H1 (cell line): ENCODE results near the gene RHOBTB1. TPM values are rescaled to one million over a fixed set of nuclear protein-coding genes. Genes with fewer than 3 reads are reported as not detected.

ENCODE experiments used
- FOSL1 ChIP-seq: IDR thresholded peaks from 2 replicates; pipeline ENCODE4 v1.6.1; 2011; ENCODE audit warnings: mild to moderate bottlenecking, low read depth, low read length, moderate library complexity; ENCODE audit not compliant: insufficient read depth
- KDM5A ChIP-seq: fragments of 200-600 bp; IDR thresholded peaks from 2 replicates; pipeline ENCODE4 v1.7.1; 2012; ENCODE audit warnings: mild to moderate bottlenecking, low read length, inconsistent platforms, mixed read lengths
- POU5F1 ChIP-seq: IDR thresholded peaks from 2 replicates; pipeline ENCODE4 v1.6.1; 2011; ENCODE audit warnings: low read depth, mild to moderate bottlenecking, low read length, moderate library complexity
- SP4 ChIP-seq: IDR thresholded peaks from 2 replicates; pipeline ENCODE4 v1.6.1; 2012; ENCODE audit warnings: low read length, inconsistent platforms
- SRF ChIP-seq: IDR thresholded peaks from 2 replicates; pipeline ENCODE4 v1.6.1; 2011; ENCODE audit warnings: mild to moderate bottlenecking, low read depth, low read length, moderate library complexity
- TAF1 ChIP-seq: IDR thresholded peaks from 2 replicates; pipeline ENCODE4 v1.6.1; 2011; ENCODE audit warnings: mild to moderate bottlenecking, low read depth, low read length
- polyA plus RNA-seq, 7 experiments: library from polyadenylated mRNA; depleted of rRNA in 3 of 7; stranded (reverse) in 5 of 7; unstranded in 2 of 7; fragments of >200 nt in 5 of 7; fragments of 200-250 nt in 2 of 7; gene quantifications; 1 replicate in 5 of 7; 2 replicates in 1 of 7; 4 replicates in 1 of 7; pipeline versions ENCODE4 v1.2.1 to v1.2.3, GENCODE V29; 2011 to 2013; ENCODE audit warnings: missing spikeins in 2 of 7, mixed read lengths in 2 of 7
- total RNA-seq: library from RNA; stranded (reverse); fragmentation: NEBNext Ultra II Directional; extraction: Animal tissue kit (Norgen Biotek cat#: 25700); gene quantifications from 2 replicates; pipeline ENCODE4 v1.2.1, GENCODE V29; 2021
- TF ChIP-seq, protein P1 (sequence below): IDR thresholded peaks from 2 replicates; pipeline ENCODE4 v1.6.1; 2011; ENCODE audit warnings: low read length, improper control_type of control experiment

RHOBTB1 gene
- total and polyA plus RNA-seq, 2 of the 8 experiments (the other 6 are each of a cell fraction or from before 2014, with no cell fraction given), result 6.1 to 7.4 TPM

DNA sequence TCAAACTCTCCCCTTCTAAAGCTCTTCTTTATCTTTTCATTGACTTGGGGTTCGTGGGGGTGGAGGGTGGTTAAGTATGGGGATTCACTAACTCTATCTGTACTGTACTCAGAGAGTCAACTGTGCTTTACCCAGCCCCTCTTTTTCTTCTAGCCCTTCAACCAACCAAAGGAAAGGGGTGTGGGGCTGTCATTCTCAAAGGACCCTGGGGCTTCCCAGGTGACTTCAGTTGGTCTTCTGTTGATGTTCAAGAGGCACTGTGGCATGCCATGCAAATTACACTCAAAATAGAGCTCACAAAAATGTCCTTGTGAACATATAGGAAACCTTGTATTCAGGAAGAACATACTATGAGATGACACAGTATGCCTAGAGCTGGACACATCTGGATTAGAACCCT, 16.9 kb upstream of the RHOBTB1 start (continued):
- TF ChIP-seq, protein P1, sequence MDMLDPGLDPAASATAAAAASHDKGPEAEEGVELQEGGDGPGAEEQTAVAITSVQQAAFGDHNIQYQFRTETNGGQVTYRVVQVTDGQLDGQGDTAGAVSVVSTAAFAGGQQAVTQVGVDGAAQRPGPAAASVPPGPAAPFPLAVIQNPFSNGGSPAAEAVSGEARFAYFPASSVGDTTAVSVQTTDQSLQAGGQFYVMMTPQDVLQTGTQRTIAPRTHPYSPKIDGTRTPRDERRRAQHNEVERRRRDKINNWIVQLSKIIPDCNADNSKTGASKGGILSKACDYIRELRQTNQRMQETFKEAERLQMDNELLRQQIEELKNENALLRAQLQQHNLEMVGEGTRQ, result no peak
- TF ChIP-seq KDM5A, result no peak
- no peak for TF ChIP-seq SRF
- TF ChIP-seq TAF1, result no peak
- no peak for TF ChIP-seq SP4
- no peak for TF ChIP-seq FOSL1
- no peak for TF ChIP-seq POU5F1
